Measurements from ENCODE around the gene ACACB.

- TF ChIP-seq CTCF (IDR thresholded peaks at IDR 0.05; ENCODE audit: borderline replicate concordance, extremely low read depth, low read length, poor library complexity, severe bottlenecking) (no peak), EZH2 (IDR thresholded peaks at IDR 0.05; ENCODE audit: borderline replicate concordance, low read depth, low read length, severe bottlenecking) (no peak)
Observed at GRCh38 chr12:109291521-109292341, 175.3 kb downstream of the ACACB start.

All from DND-41 (cell line).